GM12878 (cell line): Measurements from ENCODE around the gene TTC9C. TPM values are rescaled to one million over a fixed set of nuclear protein-coding genes. Genes with fewer than 3 reads are reported as not detected.

Experiments used
- ASH2L ChIP-seq: fragments of 300-600, 200-600 bp; sonication (generic); IDR thresholded peaks from 2 replicates; pipeline ENCODE4 v1.6.1; 2017; ENCODE audit warnings: low read depth, mild to moderate bottlenecking, borderline replicate concordance
- BCL11A ChIP-seq: IDR thresholded peaks from 2 replicates; pipeline ENCODE4 v1.6.1; 2011; ENCODE audit warnings: low read depth, low read length
- CBX3 ChIP-seq: fragments of 200-600 bp; sonication (generic); IDR thresholded peaks from 2 replicates; pipeline ENCODE4 v1.6.1; 2016; ENCODE audit warnings: low read depth, borderline replicate concordance
- CEBPB ChIP-seq, 2 experiments: fragments of 150-350 bp in 1 of 2; IDR thresholded peaks; 2 replicates each; pipeline ENCODE4 v1.6.1; 2012 to 2014; ENCODE audit warnings: low read depth in 2 of 2, low read length in 2 of 2, borderline replicate concordance in 1 of 2, inconsistent platforms in 1 of 2
- CHD2 ChIP-seq: IDR thresholded peaks from 2 replicates; pipeline ENCODE4 v1.6.1; 2011; ENCODE audit warnings: low read depth, low read length, improper control_type of control experiment, borderline replicate concordance
- DPF2 ChIP-seq: fragments of 450-650 bp; IDR thresholded peaks from 2 replicates; pipeline ENCODE4 v1.6.1; 2017; ENCODE audit warnings: mild to moderate bottlenecking
- EP300 ChIP-seq, 2 experiments: fragments of 150-350 bp in 1 of 2; IDR thresholded peaks; 2 replicates each; pipeline ENCODE4 v1.6.1; 2011 to 2012; ENCODE audit warnings: low read depth in 2 of 2, low read length in 2 of 2, borderline replicate concordance in 1 of 2, improper control_type of control experiment in 1 of 2, inconsistent platforms in 1 of 2; ENCODE audit not compliant: control insufficient read depth in 1 of 2
- FOXK2 ChIP-seq: fragments of 450-650 bp; IDR thresholded peaks from 2 replicates; pipeline ENCODE4 v1.6.1; 2017; ENCODE audit warnings: mild to moderate bottlenecking, moderate library complexity
- FOXM1 ChIP-seq: IDR thresholded peaks from 2 replicates; pipeline ENCODE4 v1.6.1; 2012; ENCODE audit warnings: low read depth, mild to moderate bottlenecking, inconsistent platforms, low read length, moderate library complexity
- HCFC1 ChIP-seq: fragments of 150-350 bp; IDR thresholded peaks from 2 replicates; pipeline ENCODE4 v1.6.1; 2014; ENCODE audit warnings: low read length
- IKZF2 ChIP-seq, 2 experiments: fragments of 450-650 bp; IDR thresholded peaks; 2 replicates each; pipeline ENCODE4 v1.6.1; 2017; ENCODE audit warnings: mild to moderate bottlenecking in 2 of 2, moderate library complexity in 2 of 2
- LARP7 ChIP-seq: fragments of 450-650 bp; IDR thresholded peaks from 2 replicates; pipeline ENCODE4 v1.6.1; 2017; ENCODE audit warnings: mild to moderate bottlenecking
- MEF2A ChIP-seq: IDR thresholded peaks from 2 replicates; pipeline ENCODE4 v1.6.1; 2011; ENCODE audit warnings: low read depth, mild to moderate bottlenecking, low read length, moderate library complexity; ENCODE audit not compliant: insufficient read depth
- MXI1 ChIP-seq: fragments of 150-350 bp; IDR thresholded peaks from 2 replicates; pipeline ENCODE4 v1.6.1; 2011; ENCODE audit warnings: low read depth, mild to moderate bottlenecking, inconsistent platforms, low read length, improper control_type of control experiment
- NBN ChIP-seq: fragments of 450-650 bp; IDR thresholded peaks from 2 replicates; pipeline ENCODE4 v1.6.1; 2016
- NR2F1 ChIP-seq: fragments of 450-650 bp; conservative IDR thresholded peaks from 2 replicates; pipeline ENCODE4 v1.6.1; 2017; ENCODE audit warnings: mild to moderate bottlenecking
- NRF1 ChIP-seq: conservative IDR thresholded peaks from 2 replicates; pipeline ENCODE4 v1.6.1; 2011; ENCODE audit warnings: mild to moderate bottlenecking, low read depth, low read length, improper control_type of control experiment
- PAX8 ChIP-seq: fragments of 450-650 bp; IDR thresholded peaks from 2 replicates; pipeline ENCODE4 v1.6.1; 2017; ENCODE audit warnings: mild to moderate bottlenecking, moderate library complexity
- RB1 ChIP-seq: fragments of 450-650 bp; formaldehyde crosslinking; IDR thresholded peaks from 2 replicates; pipeline ENCODE4 v1.6.1; 2017; ENCODE audit warnings: mild to moderate bottlenecking, borderline replicate concordance
- RUNX3 ChIP-seq: IDR thresholded peaks from 2 replicates; pipeline ENCODE4 v1.6.1; 2012; ENCODE audit warnings: low read length, inconsistent platforms
- SPI1 ChIP-seq: IDR thresholded peaks from 2 replicates; pipeline ENCODE4 v1.6.1; 2011; ENCODE audit warnings: low read depth, mild to moderate bottlenecking, low read length, moderate library complexity, borderline replicate concordance; ENCODE audit not compliant: insufficient read depth
- STAT3 ChIP-seq: IDR thresholded peaks from 2 replicates; pipeline ENCODE4 v1.6.1; 2011; ENCODE audit warnings: low read depth, low read length, improper control_type of control experiment
- TAF1 ChIP-seq: IDR thresholded peaks from 2 replicates; pipeline ENCODE4 v1.6.1; 2011; ENCODE audit warnings: mild to moderate bottlenecking, low read depth, low read length, borderline replicate concordance
- polyA plus RNA-seq, 11 experiments: library from polyadenylated mRNA; depleted of rRNA in 4 of 11; unstranded in 6 of 11; stranded (reverse) in 5 of 11; fragments of >200 nt; fragmentation: Nextera tagmentation in 4 of 11; fragmentation: Illumina TruSeq in 1 of 11; extraction: Ambion mirVana in 4 of 11; extraction: Trizol in 1 of 11; gene quantifications; 1 replicate in 1 of 11; 2 replicates in 10 of 11; pipeline versions ENCODE4 v1.2.1 to v1.2.3, GENCODE V29; 2011 to 2016; ENCODE audit warnings: inconsistent platforms in 2 of 11, missing spikeins in 2 of 11, low read depth in 1 of 11
- total RNA-seq, 4 experiments: library from RNA; depleted of rRNA in 3 of 4; stranded (reverse); fragments of >200 nt in 3 of 4; fragmentation: Illumina TruSeq in 1 of 4; extraction: Trizol in 1 of 4; gene quantifications; 2 replicates each; pipeline versions ENCODE4 v1.2.1 to v1.2.3, GENCODE V29; 2013 to 2021
- TF ChIP-seq, protein P1 (sequence below): fragments of 450-650 bp; conservative IDR thresholded peaks from 2 replicates; pipeline ENCODE4 v1.6.1; 2017; ENCODE audit warnings: mild to moderate bottlenecking, moderate library complexity
- TF ChIP-seq, protein P2 (sequence below): IDR thresholded peaks from 2 replicates; pipeline ENCODE4 v1.6.1; 2012; ENCODE audit warnings: low read depth, low read length, improper control_type of control experiment
- TF ChIP-seq, protein P3 (sequence below): fragments of 450-650 bp; IDR thresholded peaks from 2 replicates; pipeline ENCODE4 v1.6.1; 2016; ENCODE audit warnings: mild to moderate bottlenecking

TTC9C gene
- total and polyA plus RNA-seq, 10 of the 15 experiments (the other 5 are each of a cell fraction or from before 2014, with no cell fraction given), result 42.0 to 72.3 (median 50.4) TPM

DNA sequence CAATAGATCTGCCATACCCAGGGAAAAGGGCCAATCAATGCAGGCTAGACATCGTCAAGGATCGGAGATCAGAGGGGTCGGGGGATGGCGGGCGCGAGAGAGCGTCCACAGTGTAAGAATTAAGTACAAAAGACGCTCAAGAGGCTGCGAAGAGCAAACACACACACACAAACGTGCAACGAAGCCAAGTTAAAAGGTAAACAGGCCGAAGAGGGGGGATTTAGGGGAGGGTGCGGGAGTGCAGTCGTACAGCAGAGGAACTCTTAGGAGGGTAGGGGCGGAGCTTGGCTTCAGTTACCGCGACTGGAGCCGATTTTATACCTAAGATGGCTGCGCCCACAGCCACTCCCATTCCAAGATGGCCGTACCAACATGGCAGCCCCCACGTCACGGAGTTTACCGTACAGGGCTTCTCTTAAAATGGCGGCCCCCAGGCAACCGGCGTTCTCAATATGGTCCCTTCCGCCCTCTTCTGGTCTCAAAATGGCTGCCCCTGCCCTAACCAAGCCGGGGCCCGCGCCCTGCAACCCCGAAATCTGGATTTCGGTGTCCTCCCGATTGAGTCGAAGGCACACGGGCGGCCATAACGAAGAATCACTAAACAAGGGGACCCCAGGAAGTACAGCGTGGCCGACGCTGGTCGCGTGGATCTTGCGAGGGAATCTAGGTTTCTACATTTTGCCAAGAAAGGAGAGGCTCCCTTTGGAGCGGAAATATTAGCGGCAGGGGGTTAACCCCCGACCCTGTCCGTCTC lies 18.9 kb upstream of the TTC9C start (continued):
- TF ChIP-seq, protein P1, sequence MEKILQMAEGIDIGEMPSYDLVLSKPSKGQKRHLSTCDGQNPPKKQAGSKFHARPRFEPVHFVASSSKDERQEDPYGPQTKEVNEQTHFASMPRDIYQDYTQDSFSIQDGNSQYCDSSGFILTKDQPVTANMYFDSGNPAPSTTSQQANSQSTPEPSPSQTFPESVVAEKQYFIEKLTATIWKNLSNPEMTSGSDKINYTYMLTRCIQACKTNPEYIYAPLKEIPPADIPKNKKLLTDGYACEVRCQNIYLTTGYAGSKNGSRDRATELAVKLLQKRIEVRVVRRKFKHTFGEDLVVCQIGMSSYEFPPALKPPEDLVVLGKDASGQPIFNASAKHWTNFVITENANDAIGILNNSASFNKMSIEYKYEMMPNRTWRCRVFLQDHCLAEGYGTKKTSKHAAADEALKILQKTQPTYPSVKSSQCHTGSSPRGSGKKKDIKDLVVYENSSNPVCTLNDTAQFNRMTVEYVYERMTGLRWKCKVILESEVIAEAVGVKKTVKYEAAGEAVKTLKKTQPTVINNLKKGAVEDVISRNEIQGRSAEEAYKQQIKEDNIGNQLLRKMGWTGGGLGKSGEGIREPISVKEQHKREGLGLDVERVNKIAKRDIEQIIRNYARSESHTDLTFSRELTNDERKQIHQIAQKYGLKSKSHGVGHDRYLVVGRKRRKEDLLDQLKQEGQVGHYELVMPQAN, result peak; percentile 52
- TF ChIP-seq NBN (peak; percentile 66), FOXM1 (no peak), NR2F1 (0 out of 2 replicates have a peak, but pooled peaks have one; percentile 23), PAX8 (no peak), ASH2L (no peak), SPI1 (peak; percentile 41; the same call in 1 of the 2 replicates), FOXK2 (no peak), DPF2 (no peak; the same call in 1 of the 2 replicates), RUNX3 (peak; percentile 58), CEBPB (IDR thresholded peaks at IDR 0.05; ENCODE audit: borderline replicate concordance in 1 of 2, low read depth in 2 of 2, low read length in 2 of 2) (no peak), CBX3 (no peak), RB1 (peak; percentile 52; the same call in 1 of the 2 replicates), HCFC1 (peak; percentile 92), LARP7 (0 out of 2 replicates have a peak, but pooled peaks have one; percentile 44), IKZF2 (IDR thresholded peaks at IDR 0.05) (0 out of 4 replicates have a peak, but pooled peaks of 1 of the 2 experiments have one; percentile 33), MEF2A (peak; percentile 32; the same call in 1 of the 2 replicates), EP300 (IDR thresholded peaks at IDR 0.05; ENCODE audit: borderline replicate concordance in 1 of 2, control insufficient read depth in 1 of 2, low read depth in 2 of 2, low read length in 2 of 2) (peak in 1 of 2 experiments; percentile 32; a peak in 1 of 4 replicates), MXI1 (no peak; the same call in none of the 2 replicates), TAF1 (peak; percentile 88), NRF1 (no peak), BCL11A (no peak), STAT3 (0 out of 2 replicates have a peak, but pooled peaks have one; percentile 28), CHD2 (no peak)
- TF ChIP-seq, protein P2, sequence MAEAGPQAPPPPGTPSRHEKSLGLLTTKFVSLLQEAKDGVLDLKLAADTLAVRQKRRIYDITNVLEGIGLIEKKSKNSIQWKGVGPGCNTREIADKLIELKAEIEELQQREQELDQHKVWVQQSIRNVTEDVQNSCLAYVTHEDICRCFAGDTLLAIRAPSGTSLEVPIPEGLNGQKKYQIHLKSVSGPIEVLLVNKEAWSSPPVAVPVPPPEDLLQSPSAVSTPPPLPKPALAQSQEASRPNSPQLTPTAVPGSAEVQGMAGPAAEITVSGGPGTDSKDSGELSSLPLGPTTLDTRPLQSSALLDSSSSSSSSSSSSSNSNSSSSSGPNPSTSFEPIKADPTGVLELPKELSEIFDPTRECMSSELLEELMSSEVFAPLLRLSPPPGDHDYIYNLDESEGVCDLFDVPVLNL, result no peak
- TF ChIP-seq, protein P3, sequence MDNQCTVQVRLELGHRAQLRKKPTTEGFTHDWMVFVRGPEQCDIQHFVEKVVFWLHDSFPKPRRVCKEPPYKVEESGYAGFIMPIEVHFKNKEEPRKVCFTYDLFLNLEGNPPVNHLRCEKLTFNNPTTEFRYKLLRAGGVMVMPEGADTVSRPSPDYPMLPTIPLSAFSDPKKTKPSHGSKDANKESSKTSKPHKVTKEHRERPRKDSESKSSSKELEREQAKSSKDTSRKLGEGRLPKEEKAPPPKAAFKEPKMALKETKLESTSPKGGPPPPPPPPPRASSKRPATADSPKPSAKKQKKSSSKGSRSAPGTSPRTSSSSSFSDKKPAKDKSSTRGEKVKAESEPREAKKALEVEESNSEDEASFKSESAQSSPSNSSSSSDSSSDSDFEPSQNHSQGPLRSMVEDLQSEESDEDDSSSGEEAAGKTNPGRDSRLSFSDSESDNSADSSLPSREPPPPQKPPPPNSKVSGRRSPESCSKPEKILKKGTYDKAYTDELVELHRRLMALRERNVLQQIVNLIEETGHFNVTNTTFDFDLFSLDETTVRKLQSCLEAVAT, result peak; percentile 67
